Measurements from ENCODE around the gene THRB.

Gene THRB

GRCh38 chr3:24372559-24373197 lies 122.0 kb downstream of the THRB start:
- no peak for DNase-seq

- DNase-seq, result no peak
These were observed 124.1 kb downstream of the THRB start for GRCh38 chr3:24370352-24371090.

GRCh38 chr3:24368605-24369004 lies 126.0 kb downstream of the THRB start:
- DNase-seq, result no peak

- no peak for DNase-seq
These were observed 126.9 kb downstream of the THRB start for GRCh38 chr3:24367664-24368264.

- no peak for DNase-seq
These were observed 127.4 kb downstream of the THRB start for GRCh38 chr3:24367216-24367615.

- DNase-seq, result no peak
These were observed 129.5 kb downstream of the THRB start for GRCh38 chr3:24365168-24365567.

- DNase-seq, result no peak
These were observed 130.3 kb downstream of the THRB start for GRCh38 chr3:24364359-24364758.

GRCh38 chr3:24363242-24363641 lies 131.4 kb downstream of the THRB start:
- DNase-seq, result no peak

- DNase-seq, result no peak
These were observed 133.0 kb downstream of the THRB start for GRCh38 chr3:24361623-24362022.

GRCh38 chr3:24360957-24361356 lies 133.7 kb downstream of the THRB start:
- no peak for DNase-seq

- no peak for DNase-seq
These were observed 134.8 kb downstream of the THRB start for GRCh38 chr3:24359645-24360462.

- DNase-seq, result no peak
These were observed 135.5 kb downstream of the THRB start for GRCh38 chr3:24359102-24359501.

- no peak for DNase-seq
These were observed 137.0 kb downstream of the THRB start for GRCh38 chr3:24357635-24358034.

GRCh38 chr3:24355806-24356205 lies 138.8 kb downstream of the THRB start:
- DNase-seq, result no peak

GRCh38 chr3:24354230-24354629 lies 140.4 kb downstream of the THRB start:
- DNase-seq, result no peak

GRCh38 chr3:24352893-24353553 lies 141.6 kb downstream of the THRB start:
- DNase-seq, result no peak

- no peak for DNase-seq
These were observed 142.7 kb downstream of the THRB start for GRCh38 chr3:24351779-24352469.

GRCh38 chr3:24349367-24350019 lies 145.2 kb downstream of the THRB start:
- no peak for DNase-seq

GRCh38 chr3:24348348-24348747 lies 146.3 kb downstream of the THRB start:
- DNase-seq, result no peak

- no peak for DNase-seq
These were observed 149.7 kb downstream of the THRB start for GRCh38 chr3:24344784-24345439.

Data from NK-92 treated with Interleukin-12 subunit alpha and Interleukin-12 subunit beta, amount 100 ng/mL, for 24 hours (cell line).